SK-N-SH treated with all-trans-retinoic acid at 6 μM for 48 hours (cell line): Measurements from ENCODE around the gene LCP1.

ENCODE experiments used
- ATAC-seq: fragments of 200-7000 bp; cut with Tn5 transposase; 3 replicates; pipeline ENCODE4 v1.9.1; 2020; ENCODE audit warnings: mild to moderate bottlenecking, moderate library complexity
- ARNTL ChIP-seq: fragments of 450-650 bp; formaldehyde crosslinking; IDR thresholded peaks from 2 replicates; pipeline ENCODE4 v1.5.0; 2020; ENCODE audit warnings: low read depth, mild to moderate bottlenecking, moderate library complexity, borderline replicate concordance
- BACH2 ChIP-seq: fragments of 250-450 bp; sonication (Bioruptor Pico); IDR thresholded peaks from 2 replicates; pipeline ENCODE4 v1.9.0; 2021; ENCODE audit warnings: mild to moderate bottlenecking, borderline replicate concordance
- CSDC2 ChIP-seq: fragments of 250-450 bp; sonication (Bioruptor Pico); IDR thresholded peaks from 2 replicates; pipeline ENCODE4 v1.5.0; 2020; ENCODE audit warnings: mild to moderate bottlenecking, moderate library complexity
- ESRRG ChIP-seq: fragments of 250-450 bp; sonication (Bioruptor Pico); IDR thresholded peaks from 2 replicates; pipeline ENCODE4 v1.6.1; 2021; ENCODE audit warnings: mild to moderate bottlenecking
- GLIS3 ChIP-seq: fragments of 250-450 bp; sonication (Bioruptor Pico); IDR thresholded peaks from 2 replicates; pipeline ENCODE4 v1.5.0; 2020; ENCODE audit warnings: mild to moderate bottlenecking, moderate library complexity
- ISL1 ChIP-seq: fragments of 250-450 bp; sonication (Bioruptor Pico); IDR thresholded peaks from 2 replicates; pipeline ENCODE4 v2.1.2; 2022; ENCODE audit warnings: mild to moderate bottlenecking, moderate library complexity
- OSR1 ChIP-seq: fragments of 250-450 bp; sonication (Bioruptor Pico); IDR thresholded peaks from 2 replicates; pipeline ENCODE4 v1.8.0; 2022; ENCODE audit warnings: moderate library complexity, mild to moderate bottlenecking, inconsistent platforms
- POU6F1 ChIP-seq: fragments of 250-450 bp; sonication (Bioruptor Pico); IDR thresholded peaks from 2 replicates; pipeline ENCODE4 v1.8.0; 2021; ENCODE audit warnings: low read depth, mild to moderate bottlenecking, moderate library complexity, borderline replicate concordance
- PPARA ChIP-seq: fragments of 250-450 bp; sonication (Bioruptor Pico); IDR thresholded peaks from 2 replicates; pipeline ENCODE4 v1.5.0; 2020; ENCODE audit warnings: mild to moderate bottlenecking, borderline replicate concordance
- RARB ChIP-seq: fragments of 250-450 bp; sonication (Bioruptor Pico); IDR thresholded peaks from 2 replicates; pipeline ENCODE4 v1.8.0; 2021; ENCODE audit warnings: mild to moderate bottlenecking, moderate library complexity
- SNAI2 ChIP-seq: fragments of 250-450 bp; sonication (Bioruptor Pico); IDR thresholded peaks from 2 replicates; pipeline ENCODE4 v1.5.0; 2020; ENCODE audit warnings: mild to moderate bottlenecking, moderate library complexity
- TOX ChIP-seq: fragments of 250-450 bp; sonication (Bioruptor Pico); IDR thresholded peaks from 2 replicates; pipeline ENCODE4 v1.8.0; 2021; ENCODE audit warnings: mild to moderate bottlenecking, moderate library complexity, borderline replicate concordance
- ZC3H10 ChIP-seq: fragments of 250-450 bp; sonication (Bioruptor Pico); IDR thresholded peaks from 2 replicates; pipeline ENCODE4 v1.5.1; 2021; ENCODE audit warnings: mild to moderate bottlenecking, moderate library complexity
- ZFP3 ChIP-seq: fragments of 250-450 bp; sonication (Bioruptor Pico); IDR thresholded peaks from 2 replicates; pipeline ENCODE4 v1.5.0; 2020; ENCODE audit warnings: mild to moderate bottlenecking, moderate library complexity
- ZNF565 ChIP-seq: fragments of 450-650 bp; formaldehyde crosslinking; conservative IDR thresholded peaks from 2 replicates; pipeline ENCODE4 v1.5.0; 2020; ENCODE audit warnings: low read depth, mild to moderate bottlenecking, moderate library complexity
- ZNF8 ChIP-seq: fragments of 450-650 bp; formaldehyde crosslinking; IDR thresholded peaks from 2 replicates; pipeline ENCODE4 v1.5.0; 2020; ENCODE audit warnings: mild to moderate bottlenecking, moderate library complexity
- TF ChIP-seq, protein P1 (sequence below): fragments of 250-450 bp; sonication (Bioruptor Pico); IDR thresholded peaks from 2 replicates; pipeline ENCODE4 v1.5.0; 2020; ENCODE audit warnings: mild to moderate bottlenecking, moderate library complexity

LCP1 gene

GRCh38 chr13:46154136-46154801, 27.7 kb downstream of the LCP1 start:
- no peak for ATAC-seq

GRCh38 chr13:46152627-46153328, 29.2 kb downstream of the LCP1 start:
- no peak for TF ChIP-seq ZC3H10 (CRISPR knock-in tag)
- no peak for TF ChIP-seq RARB (CRISPR knock-in tag)
- no peak for TF ChIP-seq SNAI2 (CRISPR knock-in tag)
- no peak for TF ChIP-seq CSDC2 (CRISPR knock-in tag)
- no peak for TF ChIP-seq OSR1 (CRISPR knock-in tag)
- TF ChIP-seq GLIS3 (CRISPR knock-in tag) = no peak
- TF ChIP-seq, protein P1, sequence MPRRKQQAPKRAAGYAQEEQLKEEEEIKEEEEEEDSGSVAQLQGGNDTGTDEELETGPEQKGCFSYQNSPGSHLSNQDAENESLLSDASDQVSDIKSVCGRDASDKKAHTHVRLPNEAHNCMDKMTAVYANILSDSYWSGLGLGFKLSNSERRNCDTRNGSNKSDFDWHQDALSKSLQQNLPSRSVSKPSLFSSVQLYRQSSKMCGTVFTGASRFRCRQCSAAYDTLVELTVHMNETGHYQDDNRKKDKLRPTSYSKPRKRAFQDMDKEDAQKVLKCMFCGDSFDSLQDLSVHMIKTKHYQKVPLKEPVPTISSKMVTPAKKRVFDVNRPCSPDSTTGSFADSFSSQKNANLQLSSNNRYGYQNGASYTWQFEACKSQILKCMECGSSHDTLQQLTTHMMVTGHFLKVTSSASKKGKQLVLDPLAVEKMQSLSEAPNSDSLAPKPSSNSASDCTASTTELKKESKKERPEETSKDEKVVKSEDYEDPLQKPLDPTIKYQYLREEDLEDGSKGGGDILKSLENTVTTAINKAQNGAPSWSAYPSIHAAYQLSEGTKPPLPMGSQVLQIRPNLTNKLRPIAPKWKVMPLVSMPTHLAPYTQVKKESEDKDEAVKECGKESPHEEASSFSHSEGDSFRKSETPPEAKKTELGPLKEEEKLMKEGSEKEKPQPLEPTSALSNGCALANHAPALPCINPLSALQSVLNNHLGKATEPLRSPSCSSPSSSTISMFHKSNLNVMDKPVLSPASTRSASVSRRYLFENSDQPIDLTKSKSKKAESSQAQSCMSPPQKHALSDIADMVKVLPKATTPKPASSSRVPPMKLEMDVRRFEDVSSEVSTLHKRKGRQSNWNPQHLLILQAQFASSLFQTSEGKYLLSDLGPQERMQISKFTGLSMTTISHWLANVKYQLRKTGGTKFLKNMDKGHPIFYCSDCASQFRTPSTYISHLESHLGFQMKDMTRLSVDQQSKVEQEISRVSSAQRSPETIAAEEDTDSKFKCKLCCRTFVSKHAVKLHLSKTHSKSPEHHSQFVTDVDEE (CRISPR knock-in tag) = no peak
- TF ChIP-seq ZFP3 (CRISPR knock-in tag) = no peak
- TF ChIP-seq ZNF565 (CRISPR knock-in tag) = no peak
- no peak for TF ChIP-seq BACH2 (CRISPR knock-in tag)
- TF ChIP-seq TOX (CRISPR knock-in tag) = no peak
- no peak for ATAC-seq

More at GRCh38 chr13:46154136-46154801, 27.7 kb downstream of the LCP1 start:
- TF ChIP-seq ISL1 = peak; percentile 98
- TF ChIP-seq BACH2 (CRISPR knock-in tag) = no peak

GRCh38 chr13:46150134-46150693, 31.8 kb downstream of the LCP1 start:
- no peak for TF ChIP-seq ZNF8
- peak; percentile 59 for TF ChIP-seq ISL1
- ATAC-seq = no peak

DNA sequence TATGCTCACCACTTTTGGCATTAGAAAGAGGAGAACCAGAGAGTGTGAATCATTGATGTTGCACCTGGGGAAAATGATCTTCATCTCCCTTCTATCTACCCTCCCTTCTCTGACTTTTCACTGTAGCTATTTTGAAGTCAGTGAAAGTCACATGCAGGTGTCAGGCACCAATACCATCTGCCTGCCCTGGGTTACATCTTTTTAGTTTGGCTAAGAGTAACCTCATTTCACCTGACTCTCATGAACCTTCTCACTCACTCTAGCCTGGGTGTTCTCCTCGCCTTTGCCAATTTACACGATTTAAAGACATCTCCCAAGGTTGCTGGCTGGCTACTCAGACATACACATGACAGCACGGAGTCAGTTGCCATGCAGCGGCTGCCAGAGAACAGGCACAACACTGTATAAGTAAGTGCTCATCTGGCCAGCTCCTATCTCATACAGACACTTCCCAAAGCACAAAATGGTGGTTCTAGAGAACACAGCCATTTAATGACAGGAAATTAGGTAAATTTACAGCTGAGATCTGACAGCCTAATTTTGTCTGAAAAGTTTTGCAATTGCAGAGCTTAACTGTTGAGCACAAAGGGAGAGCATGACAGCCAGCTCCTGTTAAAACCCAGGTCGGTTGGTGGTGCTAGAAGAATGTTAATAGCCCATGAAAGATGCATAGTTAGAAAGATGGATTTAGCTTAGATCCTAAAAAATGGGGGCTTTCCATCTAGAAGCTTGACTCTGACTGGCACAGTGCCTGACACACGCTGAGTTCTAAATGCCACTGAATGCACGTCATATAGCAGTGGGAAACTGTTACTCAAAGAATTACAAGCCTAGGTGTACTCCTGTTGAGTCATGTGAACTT, 32.5 kb downstream of the LCP1 start:
- TF ChIP-seq ZFP3 (CRISPR knock-in tag) (no peak), ARNTL (CRISPR knock-in tag) (no peak), ISL1 (peak; percentile 51), SNAI2 (CRISPR knock-in tag) (no peak), ESRRG (no peak), POU6F1 (CRISPR knock-in tag) (no peak)
- ATAC-seq = no peak

DNA sequence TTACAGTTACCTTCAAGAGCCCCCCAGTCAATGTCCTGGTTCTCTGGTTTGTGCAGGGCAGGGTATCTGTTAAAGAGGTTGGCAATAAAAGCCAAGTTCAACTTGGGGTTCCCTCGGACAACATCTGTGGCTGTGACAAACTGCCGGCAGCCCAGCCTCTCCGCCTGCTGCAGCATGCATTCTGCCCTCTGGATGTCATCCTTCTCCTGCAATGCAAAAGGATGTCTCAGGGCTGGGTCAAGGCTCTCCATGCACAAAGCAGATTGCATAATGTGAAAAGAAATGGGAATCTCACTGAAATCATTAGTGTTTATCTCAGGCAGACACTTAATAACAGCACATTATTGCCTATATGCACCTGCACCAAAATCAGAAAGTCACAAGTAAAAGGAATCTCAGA, 35.1 kb downstream of the LCP1 start:
- TF ChIP-seq ISL1 (no peak), SNAI2 (CRISPR knock-in tag) (no peak), PPARA (CRISPR knock-in tag) (no peak), ZNF8 (no peak), ZFP3 (CRISPR knock-in tag) (no peak), RARB (CRISPR knock-in tag) (no peak), ESRRG (no peak)
- TF ChIP-seq, protein P1 (CRISPR knock-in tag) = no peak
- TF ChIP-seq, all 23 proteins: peak for 0
- peak; percentile 68; the same call in 2 of the 3 replicates for ATAC-seq
